ENCODE measurements around the gene DOCK9.

The DOCK9 gene

GRCh38 chr13:98919566-98919965 is 58.3 kb downstream of the DOCK9 start:
- no peak for DNase-seq (ENCODE audit: extremely low read depth, low read depth)
- TF ChIP-seq CTCF (IDR thresholded peaks at IDR 0.05; ENCODE audit: low read depth, low read length) = no peak

DNA sequence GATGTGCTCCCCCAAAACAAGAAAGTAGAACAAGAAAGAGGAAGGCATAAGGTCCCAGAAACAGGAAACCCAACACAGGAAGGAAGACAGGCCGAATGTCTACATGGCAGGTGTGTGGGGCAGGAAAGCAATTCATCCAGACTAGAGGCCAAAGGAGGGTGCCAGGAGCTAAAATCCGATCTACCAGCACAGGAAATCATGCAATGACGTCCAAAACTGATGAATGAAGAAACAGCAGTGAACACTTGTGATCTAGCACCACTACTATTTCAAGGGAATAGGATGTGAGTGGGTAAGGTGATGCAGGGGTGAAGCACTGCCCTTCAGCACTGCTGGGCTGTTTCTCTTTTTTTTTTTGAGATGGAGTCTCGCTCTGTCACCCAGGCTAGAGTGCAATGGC is 59.1 kb downstream of the DOCK9 start:
- TF ChIP-seq CTCF (IDR thresholded peaks at IDR 0.05; ENCODE audit: low read depth, low read length) = no peak
- DNase-seq (ENCODE audit: extremely low read depth, low read depth) = no peak

DNA sequence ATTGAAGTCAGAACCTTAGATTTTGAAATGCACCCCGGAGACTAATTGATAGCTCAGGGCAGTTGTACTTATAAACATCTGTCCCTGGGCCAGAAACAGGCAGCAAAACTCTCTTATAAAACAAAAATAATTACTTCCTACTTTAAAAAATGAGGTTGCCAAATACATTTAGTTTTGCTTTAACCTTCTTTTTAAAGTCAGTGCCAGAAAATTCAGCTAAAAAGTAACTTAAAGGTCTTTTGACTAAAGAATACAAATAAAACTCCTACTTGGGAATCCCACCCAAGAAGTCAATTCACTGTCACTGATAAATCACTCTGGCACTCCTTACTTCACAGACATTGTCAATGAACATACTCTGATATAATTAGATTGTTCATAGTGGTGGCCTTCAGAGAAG is 60.7 kb downstream of the DOCK9 start:
- no peak for TF ChIP-seq CTCF (IDR thresholded peaks at IDR 0.05; ENCODE audit: low read depth, low read length)
- no peak for DNase-seq (ENCODE audit: extremely low read depth, low read depth)

GRCh38 chr13:98916403-98916802 is 61.5 kb downstream of the DOCK9 start:
- no peak for DNase-seq (ENCODE audit: extremely low read depth, low read depth)
- no peak for TF ChIP-seq CTCF (IDR thresholded peaks at IDR 0.05; ENCODE audit: low read depth, low read length)

DNA sequence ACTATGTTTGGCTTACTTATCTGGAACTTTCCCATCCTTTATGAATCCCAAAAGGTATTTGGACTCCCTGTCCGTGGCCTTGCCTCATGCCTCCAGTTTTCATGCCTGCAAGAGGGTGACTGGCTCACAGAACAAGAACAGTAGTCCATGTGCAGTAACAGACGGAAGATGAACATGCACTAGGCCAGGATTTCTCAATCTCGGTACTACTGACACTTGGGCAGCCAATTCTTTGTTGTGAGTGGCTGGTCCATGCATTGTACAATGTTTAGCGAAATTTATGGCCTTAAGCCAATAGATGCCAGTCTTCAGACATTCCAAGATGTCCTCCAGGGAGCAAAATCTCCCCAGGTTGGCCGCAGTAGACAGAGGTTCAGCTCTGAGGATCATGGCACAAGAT is 61.9 kb downstream of the DOCK9 start:
- TF ChIP-seq CTCF (IDR thresholded peaks at IDR 0.05; ENCODE audit: low read depth, low read length) = no peak
- DNase-seq (ENCODE audit: extremely low read depth, low read depth) = no peak

DNA sequence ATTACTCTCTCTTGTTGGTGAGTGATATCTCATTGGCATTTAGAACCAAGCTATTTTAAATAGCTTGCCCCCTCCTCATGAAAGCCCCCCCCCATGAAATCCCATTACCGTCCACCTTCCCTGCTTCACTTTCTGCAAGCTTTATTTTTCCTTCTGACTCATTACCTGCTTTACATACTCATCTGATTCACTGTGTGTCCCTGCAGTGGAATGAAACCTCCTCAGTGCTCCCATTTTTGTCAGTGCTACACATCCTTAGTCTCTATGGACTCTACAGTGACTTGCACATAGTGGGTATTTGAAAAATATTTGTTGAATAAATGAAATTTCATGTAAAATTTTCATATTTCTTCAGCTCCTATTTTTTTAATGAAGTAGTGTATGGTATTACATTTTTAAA is 62.3 kb downstream of the DOCK9 start:
- DNase-seq (ENCODE audit: extremely low read depth, low read depth) = no peak
- TF ChIP-seq CTCF (IDR thresholded peaks at IDR 0.05; ENCODE audit: low read depth, low read length) = no peak

DNA sequence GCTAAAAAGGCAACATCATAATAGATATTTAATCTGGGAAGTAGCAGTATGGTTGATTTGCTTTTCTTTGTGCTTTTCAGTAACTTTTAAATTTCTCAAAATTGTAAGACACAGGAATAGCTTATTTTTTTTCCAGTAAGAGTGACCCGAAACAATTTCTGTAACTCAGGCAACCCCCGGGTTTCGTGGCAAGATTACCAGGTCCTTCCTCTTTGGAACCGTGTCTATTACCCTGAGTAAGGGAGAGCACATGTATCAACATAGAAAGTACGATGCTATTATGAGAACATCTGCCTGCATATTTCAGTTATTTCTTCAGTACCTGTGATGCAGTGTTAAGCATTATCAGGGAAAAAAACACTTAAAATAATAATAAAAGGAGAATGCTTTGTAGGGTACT is 64.1 kb downstream of the DOCK9 start:
- DNase-seq (ENCODE audit: extremely low read depth, low read depth) = no peak
- TF ChIP-seq CTCF (IDR thresholded peaks at IDR 0.05; ENCODE audit: low read depth, low read length) = no peak

Measured in AG09319 (cell line).